ENCODE measurements around the gene CEACAM21. TPM values are rescaled to one million over a fixed set of nuclear protein-coding genes. Genes with fewer than 3 reads are reported as not detected.

Gene CEACAM21
- total and polyA plus RNA-seq, 2 donors (not counting 1 experiment from before 2014, with no cell fraction given), result not detected

DNA sequence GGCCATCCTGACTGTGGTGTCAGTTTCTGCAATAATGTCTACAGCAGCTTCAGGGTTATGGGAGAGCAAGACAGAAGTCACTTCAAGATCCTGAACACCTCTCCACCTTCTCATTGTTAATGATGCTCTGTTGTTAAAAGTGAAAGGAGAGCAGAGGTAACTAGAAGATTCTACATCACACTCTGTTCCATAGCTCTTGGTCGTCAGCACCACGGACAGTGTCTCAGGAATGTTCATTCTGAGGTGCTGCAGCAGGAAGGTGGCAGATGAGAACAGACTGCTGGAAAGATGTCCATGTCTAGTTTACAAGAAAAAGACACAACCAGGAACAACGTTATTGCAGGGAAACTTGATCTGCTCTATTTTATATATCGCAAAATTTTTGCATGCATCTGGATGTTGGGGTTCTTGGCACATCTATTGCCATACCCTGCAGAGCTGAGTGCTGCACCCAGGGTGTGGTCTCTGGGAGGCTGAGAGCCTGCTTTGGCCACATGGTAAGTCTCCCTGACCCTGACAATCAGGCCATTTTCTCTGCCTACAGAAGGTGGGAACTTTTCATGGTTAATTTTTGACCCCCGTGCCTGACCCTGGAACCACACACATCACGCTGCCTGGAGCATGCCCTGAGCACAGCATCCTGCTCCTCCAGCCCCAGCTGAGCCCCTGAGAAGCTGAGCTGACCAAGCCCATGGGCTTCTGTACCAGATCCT lies 12.7 kb downstream of the CEACAM21 start:
- Histone ChIP-seq H3K4me3 (replicated peaks in 1 of 4; ENCODE audit: control extremely low read depth in 1 of 4, insufficient read depth in 1 of 4, low read depth in 3 of 4, low read length in 4 of 4) (no peak overlapping the region), H2AFZ (ENCODE audit: low read length) (no peak overlapping the region), H3K4me1 (ENCODE audit: control insufficient read depth, extremely low read depth, insufficient read depth, low read length) (no peaks in the 10 kb centered on the region), H3K79me2 (ENCODE audit: control insufficient read depth, insufficient read depth, low read length) (no peaks in the 10 kb centered on the region), H3K36me3 (ENCODE audit: control insufficient read depth, insufficient read depth, low read length) (no peaks in the 10 kb centered on the region), H3K27me3 (ENCODE audit: control insufficient read depth, insufficient read depth, low read length) (no peaks in the 10 kb centered on the region), H3K4me2 (ENCODE audit: extremely low read depth, insufficient read depth, low read length) (no peak overlapping the region), H3K9ac (ENCODE audit: insufficient read depth, low read length) (no peak overlapping the region), H3K27ac (ENCODE audit: insufficient read depth, low read length) (no peak overlapping the region), H4K20me1 (ENCODE audit: control insufficient read depth, extremely low read depth, insufficient read depth, low read length) (no peaks in the 10 kb centered on the region), H3K9me3 (ENCODE audit: control insufficient read depth, insufficient read depth, low read depth, low read length) (no peaks in the 10 kb centered on the region)
- no peak for TF ChIP-seq EZH2 (IDR thresholded peaks at IDR 0.05; ENCODE audit: low read length, missing control alignments)
- no peak for TF ChIP-seq CTCF (conservative IDR thresholded peaks at IDR 0.05 in 1 of 2, IDR thresholded peaks at IDR 0.05 in 1 of 2; ENCODE audit: low read depth in 1 of 2, low read length in 2 of 2)
- DNase-seq (ENCODE audit: low read depth in 2 of 2), result peak; percentile 15 to 27

DNA sequence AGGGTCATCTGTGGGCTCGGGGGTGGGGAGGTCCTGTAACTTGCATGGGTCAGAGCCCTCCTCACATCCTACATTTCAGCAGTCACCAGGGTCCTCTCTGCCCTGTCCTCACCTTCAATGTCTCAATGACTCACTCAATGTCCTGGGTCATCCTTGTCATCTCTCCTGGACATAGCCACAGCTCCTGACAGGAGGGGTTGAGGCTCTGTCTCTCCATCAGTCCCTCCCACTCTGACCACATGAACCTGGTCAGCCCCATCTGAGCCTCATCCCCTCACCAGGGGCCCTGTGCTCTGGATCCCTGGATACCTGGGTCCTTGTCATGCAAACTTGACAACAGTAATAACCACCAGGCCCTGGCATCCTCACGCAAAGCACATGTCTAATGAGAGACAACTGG lies 13.4 kb downstream of the CEACAM21 start:
- H3K27me3 ChIP-seq (ENCODE audit: control insufficient read depth, insufficient read depth, low read length), result no peaks in the 10 kb centered on the region
- H3K79me2 ChIP-seq (ENCODE audit: control insufficient read depth, insufficient read depth, low read length), result no peaks in the 10 kb centered on the region
- H4K20me1 ChIP-seq (ENCODE audit: control insufficient read depth, extremely low read depth, insufficient read depth, low read length), result no peaks in the 10 kb centered on the region
- no peak overlapping the region for H3K4me2 ChIP-seq (ENCODE audit: extremely low read depth, insufficient read depth, low read length)
- H3K9ac ChIP-seq (ENCODE audit: insufficient read depth, low read length), result no peak overlapping the region
- H3K27ac ChIP-seq (ENCODE audit: insufficient read depth, low read length), result no peak overlapping the region
- no peak overlapping the region for H2AFZ ChIP-seq (ENCODE audit: low read length)
- no peaks in the 10 kb centered on the region for H3K9me3 ChIP-seq (ENCODE audit: control insufficient read depth, insufficient read depth, low read depth, low read length)
- no peak for DNase-seq (ENCODE audit: low read depth in 2 of 2)
- H3K4me1 ChIP-seq (ENCODE audit: control insufficient read depth, extremely low read depth, insufficient read depth, low read length), result no peaks in the 10 kb centered on the region
- H3K4me3 ChIP-seq (replicated peaks in 1 of 4; ENCODE audit: control extremely low read depth in 1 of 4, insufficient read depth in 1 of 4, low read depth in 3 of 4, low read length in 4 of 4), result no peak overlapping the region
- no peaks in the 10 kb centered on the region for H3K36me3 ChIP-seq (ENCODE audit: control insufficient read depth, insufficient read depth, low read length)
- TF ChIP-seq EZH2 (IDR thresholded peaks at IDR 0.05; ENCODE audit: low read length, missing control alignments), result no peak
- TF ChIP-seq CTCF (conservative IDR thresholded peaks at IDR 0.05 in 1 of 2, IDR thresholded peaks at IDR 0.05 in 1 of 2; ENCODE audit: low read depth in 1 of 2, low read length in 2 of 2), result no peak

DNA sequence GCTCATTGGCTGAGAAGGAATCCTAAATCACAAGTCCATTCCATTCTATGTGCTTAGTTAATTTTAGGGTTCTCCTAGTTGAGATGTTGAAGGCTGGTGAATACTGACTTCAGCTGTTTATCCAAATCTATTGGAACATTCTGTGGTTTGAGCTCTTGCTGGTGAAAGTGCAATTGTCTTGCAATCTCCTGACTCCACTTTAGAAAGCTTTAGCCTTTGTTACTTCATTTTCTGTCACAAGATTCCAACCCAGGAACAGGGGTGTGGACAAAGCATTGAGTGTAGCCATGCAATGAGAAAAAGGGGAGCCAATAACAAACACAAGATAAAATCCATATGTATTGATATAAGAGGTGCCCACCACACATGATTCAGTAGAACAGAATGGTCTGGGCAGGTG lies 15.0 kb downstream of the CEACAM21 start:
- Histone ChIP-seq H3K36me3 (ENCODE audit: control insufficient read depth, insufficient read depth, low read length) (no peaks in the 10 kb centered on the region), H4K20me1 (ENCODE audit: control insufficient read depth, extremely low read depth, insufficient read depth, low read length) (no peaks in the 10 kb centered on the region), H3K79me2 (ENCODE audit: control insufficient read depth, insufficient read depth, low read length) (no peaks in the 10 kb centered on the region), H3K4me3 (replicated peaks in 1 of 4; ENCODE audit: control extremely low read depth in 1 of 4, insufficient read depth in 1 of 4, low read depth in 3 of 4, low read length in 4 of 4) (no peak overlapping the region), H3K4me2 (ENCODE audit: extremely low read depth, insufficient read depth, low read length) (no peak overlapping the region), H3K27me3 (ENCODE audit: control insufficient read depth, insufficient read depth, low read length) (no peaks in the 10 kb centered on the region), H3K9ac (ENCODE audit: insufficient read depth, low read length) (no peak overlapping the region), H3K9me3 (ENCODE audit: control insufficient read depth, insufficient read depth, low read depth, low read length) (no peaks in the 10 kb centered on the region), H2AFZ (ENCODE audit: low read length) (no peak overlapping the region), H3K4me1 (ENCODE audit: control insufficient read depth, extremely low read depth, insufficient read depth, low read length) (no peaks in the 10 kb centered on the region), H3K27ac (ENCODE audit: insufficient read depth, low read length) (no peak overlapping the region)
- TF ChIP-seq EZH2 (IDR thresholded peaks at IDR 0.05; ENCODE audit: low read length, missing control alignments) (no peak), CTCF (conservative IDR thresholded peaks at IDR 0.05 in 1 of 2, IDR thresholded peaks at IDR 0.05 in 1 of 2; ENCODE audit: low read depth in 1 of 2, low read length in 2 of 2) (no peak)
- no peak for DNase-seq (ENCODE audit: low read depth in 2 of 2)
